Nephron (organoid): ENCODE data around the gene CHMP2A.

ENCODE experiments used
- H3K27ac Mint-ChIP-seq, 3 experiments: 2 replicates each; pipeline ENCODE4 v1.8.0; 2020; ENCODE audit warnings: mixed read lengths in 3 of 3, mild to moderate bottlenecking in 2 of 3, moderate library complexity in 1 of 3
- H3K27me3 Mint-ChIP-seq: 2 replicates; pipeline ENCODE4 v1.8.0; 2021; ENCODE audit warnings: low read depth, mild to moderate bottlenecking, moderate library complexity, mixed read lengths
- H3K36me3 Mint-ChIP-seq: 2 replicates; pipeline ENCODE4 v1.8.0; 2020; ENCODE audit warnings: low read depth, mixed read lengths
- H3K4me1 Mint-ChIP-seq: 2 replicates; pipeline ENCODE4 v1.8.0; 2020; ENCODE audit warnings: mixed read lengths
- H3K4me3 Mint-ChIP-seq, 3 experiments: 2 replicates each; pipeline ENCODE4 v1.8.0; 2020; ENCODE audit warnings: mild to moderate bottlenecking in 3 of 3, mixed read lengths in 3 of 3, moderate library complexity in 2 of 3
- H3K9me3 Mint-ChIP-seq: 2 replicates; pipeline ENCODE4 v1.8.0; 2020; ENCODE audit warnings: mixed read lengths
- CTCF ChIP-seq, 3 experiments: fragments of 200-600 bp; sonication (generic); IDR thresholded peaks; one replicate each; pipeline ENCODE4 v1.5.0; 2021; ENCODE audit warnings: antibody characterized with exemption in 3 of 3; ENCODE audit not compliant: unreplicated experiment in 3 of 3

Gene CHMP2A

GRCh38 chr19:58563034-58563573, 8.2 kb upstream of the CHMP2A start:
- Mint-ChIP-seq H3K4me1 (peaks cover 5% of the 10 kb centered on the region), H3K4me3 (no peak overlapping the region)
- no peak for TF ChIP-seq CTCF (IDR thresholded peaks at IDR 0.05; ENCODE audit: unreplicated experiment in 3 of 3)

GRCh38 chr19:58562122-58563033, 7.5 kb upstream of the CHMP2A start:
- Mint-ChIP-seq H3K9me3 (no peaks in the 10 kb centered on the region), H3K27me3 (peaks cover 4% of the 10 kb centered on the region), H3K4me1 (peaks cover 5% of the 10 kb centered on the region), H3K4me3 (no peak overlapping the region), H3K36me3 (peaks cover 4% of the 10 kb centered on the region), H3K27ac (no peak overlapping the region)
- TF ChIP-seq CTCF (IDR thresholded peaks at IDR 0.05; ENCODE audit: unreplicated experiment in 3 of 3): no peak

More at GRCh38 chr19:58563034-58563573, 8.2 kb upstream of the CHMP2A start:
- no peaks in the 10 kb centered on the region for H3K9me3 Mint-ChIP-seq
- no peaks in the 10 kb centered on the region for H3K27me3 Mint-ChIP-seq
- H3K36me3 Mint-ChIP-seq: peaks cover 4% of the 10 kb centered on the region
- peak overlapping the region in 1 of 3 experiments; percentile 8 for H3K27ac Mint-ChIP-seq

GRCh38 chr19:58561373-58562121, 6.6 kb upstream of the CHMP2A start:
- peaks cover 4% of the 10 kb centered on the region for H3K27me3 Mint-ChIP-seq
- TF ChIP-seq CTCF (IDR thresholded peaks at IDR 0.05; ENCODE audit: unreplicated experiment in 3 of 3): no peak
- H3K36me3 Mint-ChIP-seq: peaks cover 9% of the 10 kb centered on the region

GRCh38 chr19:58560921-58561320, 6.0 kb upstream of the CHMP2A start:
- no peak for TF ChIP-seq CTCF (IDR thresholded peaks at IDR 0.05; ENCODE audit: unreplicated experiment in 3 of 3)
- peaks cover 17% of the 10 kb centered on the region for H3K4me1 Mint-ChIP-seq
- H3K27me3 Mint-ChIP-seq: peaks cover 4% of the 10 kb centered on the region
- H3K36me3 Mint-ChIP-seq: peaks cover 14% of the 10 kb centered on the region
- peak overlapping the region; percentile 63 to 98 (median 96) for H3K4me3 Mint-ChIP-seq
- peak overlapping the region in 1 of 3 experiments; percentile 74 for H3K27ac Mint-ChIP-seq
- H3K9me3 Mint-ChIP-seq: no peaks in the 10 kb centered on the region

More at GRCh38 chr19:58561373-58562121, 6.6 kb upstream of the CHMP2A start:
- H3K4me1 Mint-ChIP-seq: peaks cover 13% of the 10 kb centered on the region
- H3K9me3 Mint-ChIP-seq: no peaks in the 10 kb centered on the region
- peak overlapping the region; percentile 38 to 63 (median 48) for H3K4me3 Mint-ChIP-seq
- peak overlapping the region in 2 of 3 experiments; percentile 54 to 74 for H3K27ac Mint-ChIP-seq

- no peaks in the 10 kb centered on the region for H3K9me3 Mint-ChIP-seq
- H3K4me3 Mint-ChIP-seq: peak overlapping the region; percentile 96 to 98 (median 98)
- peaks cover 20% of the 10 kb centered on the region for H3K4me1 Mint-ChIP-seq
- TF ChIP-seq CTCF (IDR thresholded peaks at IDR 0.05; ENCODE audit: unreplicated experiment in 3 of 3): no peak
- H3K27ac Mint-ChIP-seq: peak overlapping the region; percentile 100
- H3K36me3 Mint-ChIP-seq: peaks cover 16% of the 10 kb centered on the region
- peaks cover 4% of the 10 kb centered on the region for H3K27me3 Mint-ChIP-seq
Measured at GRCh38 chr19:58560007-58560887, 5.3 kb upstream of the CHMP2A start.
